DOHH2 (cell line): ENCODE measurements around the gene ERAP2.

Experiments
- EZH2phosphoT487 ChIP-seq: fragments of 200-600 bp; sonication (generic); IDR thresholded peaks from 2 replicates; pipeline ENCODE4 v1.6.1; 2017; ENCODE audit warnings: borderline replicate concordance, mild to moderate bottlenecking, antibody characterized with exemption, low read length, moderate library complexity, mixed read lengths
- TF ChIP-seq, protein P1 (sequence below): fragments of 200-600 bp; sonication (generic); IDR thresholded peaks from one replicate; pipeline ENCODE4 v1.5.1; 2014; ENCODE audit warnings: antibody characterized with exemption, mild to moderate bottlenecking, low read depth, low read length; ENCODE audit not compliant: poor library complexity, severe bottlenecking

- TF ChIP-seq, protein P1, sequence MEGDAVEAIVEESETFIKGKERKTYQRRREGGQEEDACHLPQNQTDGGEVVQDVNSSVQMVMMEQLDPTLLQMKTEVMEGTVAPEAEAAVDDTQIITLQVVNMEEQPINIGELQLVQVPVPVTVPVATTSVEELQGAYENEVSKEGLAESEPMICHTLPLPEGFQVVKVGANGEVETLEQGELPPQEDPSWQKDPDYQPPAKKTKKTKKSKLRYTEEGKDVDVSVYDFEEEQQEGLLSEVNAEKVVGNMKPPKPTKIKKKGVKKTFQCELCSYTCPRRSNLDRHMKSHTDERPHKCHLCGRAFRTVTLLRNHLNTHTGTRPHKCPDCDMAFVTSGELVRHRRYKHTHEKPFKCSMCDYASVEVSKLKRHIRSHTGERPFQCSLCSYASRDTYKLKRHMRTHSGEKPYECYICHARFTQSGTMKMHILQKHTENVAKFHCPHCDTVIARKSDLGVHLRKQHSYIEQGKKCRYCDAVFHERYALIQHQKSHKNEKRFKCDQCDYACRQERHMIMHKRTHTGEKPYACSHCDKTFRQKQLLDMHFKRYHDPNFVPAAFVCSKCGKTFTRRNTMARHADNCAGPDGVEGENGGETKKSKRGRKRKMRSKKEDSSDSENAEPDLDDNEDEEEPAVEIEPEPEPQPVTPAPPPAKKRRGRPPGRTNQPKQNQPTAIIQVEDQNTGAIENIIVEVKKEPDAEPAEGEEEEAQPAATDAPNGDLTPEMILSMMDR: no peak
- TF ChIP-seq EZH2phosphoT487: no peak
These were observed 33.1 kb downstream of the ERAP2 start for GRCh38 chr5:96909435-96909834.
